Purkinje cell (primary cell): ENCODE results near the gene OBSCN. TPM values are rescaled to one million over a fixed set of nuclear protein-coding genes. Genes with fewer than 3 reads are reported as not detected.

Experiments
- polyA plus RNA-seq: library from polyadenylated mRNA; unstranded; fragments of >200 nt; fragmentation: Nextera tagmentation; gene quantifications from 2 replicates; pipeline ENCODE4 v1.2.1, GENCODE V29; 2014

The OBSCN gene, protein sequence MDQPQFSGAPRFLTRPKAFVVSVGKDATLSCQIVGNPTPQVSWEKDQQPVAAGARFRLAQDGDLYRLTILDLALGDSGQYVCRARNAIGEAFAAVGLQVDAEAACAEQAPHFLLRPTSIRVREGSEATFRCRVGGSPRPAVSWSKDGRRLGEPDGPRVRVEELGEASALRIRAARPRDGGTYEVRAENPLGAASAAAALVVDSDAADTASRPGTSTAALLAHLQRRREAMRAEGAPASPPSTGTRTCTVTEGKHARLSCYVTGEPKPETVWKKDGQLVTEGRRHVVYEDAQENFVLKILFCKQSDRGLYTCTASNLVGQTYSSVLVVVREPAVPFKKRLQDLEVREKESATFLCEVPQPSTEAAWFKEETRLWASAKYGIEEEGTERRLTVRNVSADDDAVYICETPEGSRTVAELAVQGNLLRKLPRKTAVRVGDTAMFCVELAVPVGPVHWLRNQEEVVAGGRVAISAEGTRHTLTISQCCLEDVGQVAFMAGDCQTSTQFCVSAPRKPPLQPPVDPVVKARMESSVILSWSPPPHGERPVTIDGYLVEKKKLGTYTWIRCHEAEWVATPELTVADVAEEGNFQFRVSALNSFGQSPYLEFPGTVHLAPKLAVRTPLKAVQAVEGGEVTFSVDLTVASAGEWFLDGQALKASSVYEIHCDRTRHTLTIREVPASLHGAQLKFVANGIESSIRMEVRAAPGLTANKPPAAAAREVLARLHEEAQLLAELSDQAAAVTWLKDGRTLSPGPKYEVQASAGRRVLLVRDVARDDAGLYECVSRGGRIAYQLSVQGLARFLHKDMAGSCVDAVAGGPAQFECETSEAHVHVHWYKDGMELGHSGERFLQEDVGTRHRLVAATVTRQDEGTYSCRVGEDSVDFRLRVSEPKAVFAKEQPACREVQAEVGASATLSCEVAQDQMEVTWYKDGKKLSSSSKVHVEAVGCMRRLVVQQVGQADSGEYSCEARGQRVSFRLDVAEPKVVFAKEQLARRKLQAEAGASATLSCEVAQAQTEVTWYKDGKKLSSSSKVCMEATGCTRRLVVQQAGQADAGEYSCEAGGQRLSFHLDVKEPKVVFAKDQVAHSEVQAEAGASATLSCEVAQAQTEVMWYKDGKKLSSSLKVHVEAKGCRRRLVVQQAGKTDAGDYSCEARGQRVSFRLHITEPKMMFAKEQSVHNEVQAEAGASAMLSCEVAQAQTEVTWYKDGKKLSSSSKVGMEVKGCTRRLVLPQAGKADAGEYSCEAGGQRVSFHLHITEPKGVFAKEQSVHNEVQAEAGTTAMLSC (N-terminal part only)
- polyA plus RNA-seq = 2.8 and 7.2 TPM in 2 replicates

DNA sequence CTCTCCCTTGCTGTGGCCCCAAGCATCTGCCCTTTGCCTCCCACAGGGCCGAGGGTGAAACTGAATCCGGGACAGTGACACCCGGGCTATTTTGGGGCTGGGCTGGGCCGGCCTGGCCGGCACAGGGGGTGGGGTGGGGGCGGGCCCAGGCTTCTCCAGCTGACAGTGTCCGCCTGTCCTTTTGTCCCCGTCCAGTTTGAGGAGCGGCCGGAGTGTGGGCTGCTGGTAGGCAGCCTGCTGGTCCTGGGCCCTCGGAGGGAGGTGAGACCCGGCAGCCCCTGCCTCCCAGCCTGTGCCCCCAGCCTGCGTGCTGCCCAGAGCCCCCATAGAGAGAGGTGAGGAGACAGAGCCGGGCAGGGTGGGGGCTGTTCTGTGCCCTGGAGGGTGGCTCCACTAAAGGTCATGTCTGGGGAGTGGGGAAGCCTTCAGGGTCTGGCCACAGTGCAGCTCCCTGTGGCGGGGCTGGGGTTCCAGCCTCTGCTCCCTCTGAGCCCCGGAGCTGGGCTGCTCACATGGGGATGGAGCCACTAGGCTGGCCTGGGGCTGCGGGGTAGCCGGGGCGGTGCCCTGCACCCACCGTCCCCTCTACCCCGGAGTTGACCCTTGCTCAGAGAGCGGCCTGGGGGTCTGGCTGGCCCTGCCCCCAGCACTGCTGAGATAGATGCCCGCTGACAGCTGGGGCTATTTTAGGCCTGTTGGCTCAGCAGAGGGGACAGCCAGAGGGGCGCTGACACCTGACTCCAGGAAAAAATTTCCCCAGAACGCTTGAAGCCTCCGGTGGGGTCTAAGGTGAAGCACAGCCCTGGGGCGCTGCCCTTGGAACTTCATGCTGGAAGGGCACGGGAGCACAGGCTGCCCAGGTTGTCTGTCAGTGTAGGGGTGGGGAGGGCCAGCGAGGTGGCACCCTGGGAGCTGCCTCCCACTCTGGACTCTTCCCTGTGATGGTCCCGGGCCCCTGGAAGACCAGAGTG lies at the start of gene OBSCN:
OBSCN (plus strand) TSS at position 194 of the 971 bp plus-strand sequence. CDS start 3,740 bp downstream, outside the sequence.

DNA sequence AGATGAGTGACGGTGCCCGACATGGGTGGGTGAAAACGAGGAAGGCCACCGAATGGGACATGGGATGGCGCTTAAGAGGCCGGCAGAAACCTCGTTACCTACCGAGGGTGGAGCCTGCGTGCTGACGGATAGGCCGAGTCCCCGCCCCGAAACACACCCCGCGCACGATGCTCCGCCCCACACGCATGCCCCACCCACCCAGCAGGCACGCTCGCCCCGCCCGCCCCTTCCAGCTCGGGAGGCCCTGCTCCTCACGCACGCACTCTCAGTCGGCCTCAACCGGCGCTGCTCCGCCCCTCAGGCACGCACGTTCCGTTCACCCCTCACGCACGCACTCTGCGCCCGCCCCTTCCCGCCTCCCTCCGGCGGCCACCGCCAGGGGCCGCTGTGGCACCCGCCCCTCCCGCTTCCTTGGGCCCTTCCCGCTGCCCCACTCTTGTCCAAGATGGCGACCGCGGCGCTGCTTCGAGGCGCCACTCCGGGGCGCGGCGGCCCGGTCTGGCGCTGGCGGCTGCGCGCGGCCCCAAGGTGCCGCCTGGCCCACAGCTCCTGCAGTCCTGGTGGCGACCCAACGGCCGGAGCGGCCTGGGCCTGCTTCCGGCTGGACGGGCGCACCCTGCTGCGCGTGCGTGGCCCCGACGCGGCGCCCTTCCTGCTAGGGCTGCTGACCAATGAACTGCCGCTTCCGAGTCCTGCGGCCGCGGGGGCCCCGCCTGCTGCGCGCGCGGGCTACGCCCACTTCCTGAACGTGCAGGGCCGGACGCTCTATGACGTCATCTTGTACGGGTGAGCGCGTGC lies 42.3 kb upstream of the OBSCN start, which contains the start of gene IBA57:
IBA57 (plus strand) TSS at position 433 of the 798 bp plus-strand sequence; CDS start at position 446, 13 bp downstream.

DNA sequence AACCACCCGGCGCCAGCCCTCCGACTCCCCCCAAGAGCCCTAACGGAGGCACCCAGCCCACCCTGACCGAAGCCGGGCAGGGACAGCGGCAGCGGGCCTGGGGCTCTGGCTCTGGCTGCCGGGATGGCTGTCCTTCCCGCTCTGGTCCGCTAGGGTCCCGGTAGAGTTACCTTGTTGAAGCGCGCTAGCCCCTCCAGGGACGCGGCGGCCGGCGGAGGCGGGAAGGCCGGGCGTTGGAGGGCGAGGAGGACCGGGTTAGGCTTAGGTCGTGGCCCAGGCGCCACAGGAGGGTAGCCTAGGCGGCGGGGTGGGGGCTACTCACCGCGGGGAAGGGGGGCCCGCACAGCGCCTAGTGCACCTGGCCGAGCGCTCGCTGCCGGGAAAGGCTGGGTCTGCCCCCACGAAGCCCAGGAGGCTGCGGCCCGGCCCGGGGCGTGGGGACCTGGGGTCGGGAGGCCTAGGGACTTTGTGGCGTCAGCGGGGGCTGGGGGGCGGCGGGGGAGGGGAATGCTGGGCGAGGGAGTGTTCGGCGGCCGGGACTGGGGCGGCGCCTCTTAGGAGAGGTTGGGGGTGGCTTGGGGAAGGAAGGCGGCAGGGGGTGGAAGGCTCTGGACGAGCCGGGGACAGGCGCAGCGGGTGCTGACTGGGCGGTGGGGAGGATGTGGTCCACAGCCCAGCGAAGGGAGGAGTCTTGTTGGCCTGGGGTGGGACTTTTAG lies 208.5 kb downstream of the OBSCN start, which contains the start of gene TRIM17:
TRIM17 (minus strand) TSS at position 645 of the 717 bp plus-strand sequence. CDS start 1,789 bp downstream, outside the sequence.

Other genes with a start within 250 kb of the OBSCN start
- not detected in 2 replicates for gene WNT3A, start 201.0 kb upstream of the OBSCN start, polyA plus RNA-seq
- 69.6 and 120 TPM in 2 replicates for gene ARF1, start 125.3 kb upstream of the OBSCN start, polyA plus RNA-seq
- 6.7 and 9.0 TPM in 2 replicates for gene C1orf35, start 104.7 kb upstream of the OBSCN start, polyA plus RNA-seq
- gene MRPL55, start 98.7 kb upstream of the OBSCN start, polyA plus RNA-seq = 133 and 141 TPM in 2 replicates
- 37.5 and 49.9 TPM in 2 replicates for gene GUK1, start 67.8 kb upstream of the OBSCN start, polyA plus RNA-seq
- gene GJC2, start 58.1 kb upstream of the OBSCN start, polyA plus RNA-seq = 0.17 and 0.28 TPM in 2 replicates
- gene IBA57, start 42.2 kb upstream of the OBSCN start, polyA plus RNA-seq = 0.28 and 0.52 TPM in 2 replicates
- gene TRIM11, start 198.8 kb downstream of the OBSCN start, polyA plus RNA-seq = 5.2 and 9.0 TPM in 2 replicates
- 0.51 TPM in 1 of 2 replicates, not detected in the other for gene TRIM17, start 208.8 kb downstream of the OBSCN start, polyA plus RNA-seq